NCI-H128 (cell line): ENCODE data around the gene CLIC5.

Source experiments
- DNase-seq: peaks from one replicate; lab custom pipeline; 2025; ENCODE audit not compliant: unreplicated experiment; lab: John Stamatoyannopoulos, UW

CLIC5 gene

DNA sequence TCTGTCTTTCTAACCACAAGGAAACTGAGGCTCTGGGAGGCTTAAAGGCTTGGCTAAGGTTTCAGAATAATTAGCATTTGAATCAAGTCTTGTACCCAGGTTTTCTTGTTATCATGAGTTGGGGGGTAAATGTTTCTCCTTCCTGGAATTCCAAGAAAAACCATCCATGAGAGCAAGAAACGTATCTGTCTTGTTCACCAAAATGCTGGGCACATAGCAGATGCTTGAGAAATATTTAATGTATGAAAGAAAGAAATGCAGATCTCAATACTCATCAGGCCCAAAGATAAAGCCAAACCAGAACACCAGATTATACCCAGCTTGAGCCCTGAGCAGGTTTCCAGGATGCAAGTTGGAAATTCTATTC, 164.6 kb downstream of the CLIC5 start:
- no peak for DNase-seq

DNA sequence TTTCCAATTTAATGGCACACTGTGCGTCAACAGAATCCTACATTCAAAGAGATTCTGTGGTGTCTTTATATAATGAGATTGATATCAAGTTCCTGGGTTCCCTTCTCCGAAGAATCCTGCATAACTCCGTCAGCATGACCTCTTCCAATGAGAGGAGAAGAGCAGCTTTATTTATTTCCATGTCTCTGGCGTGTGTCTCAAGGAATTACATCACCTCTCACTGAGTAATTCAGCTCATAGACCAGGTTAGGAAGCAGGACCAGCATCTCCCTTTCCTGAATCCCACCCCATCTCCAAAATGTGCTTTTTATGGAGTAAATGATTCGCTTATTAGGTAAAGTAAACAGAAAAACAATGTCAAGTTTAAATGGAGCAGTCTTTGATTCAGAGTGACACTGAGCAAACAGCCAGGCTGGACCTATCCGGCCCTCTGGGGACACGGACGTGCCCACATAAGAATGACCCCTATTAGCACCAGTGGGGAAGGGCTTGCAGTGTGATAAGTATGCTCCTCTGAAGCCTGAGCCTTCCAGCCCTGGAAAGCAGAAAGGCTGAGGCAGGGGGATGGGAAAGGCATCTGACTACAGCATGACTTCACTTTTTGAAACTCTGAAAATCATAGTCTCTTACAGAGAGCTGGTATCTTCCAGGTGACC, 165.2 kb downstream of the CLIC5 start:
- no peak for DNase-seq

DNA sequence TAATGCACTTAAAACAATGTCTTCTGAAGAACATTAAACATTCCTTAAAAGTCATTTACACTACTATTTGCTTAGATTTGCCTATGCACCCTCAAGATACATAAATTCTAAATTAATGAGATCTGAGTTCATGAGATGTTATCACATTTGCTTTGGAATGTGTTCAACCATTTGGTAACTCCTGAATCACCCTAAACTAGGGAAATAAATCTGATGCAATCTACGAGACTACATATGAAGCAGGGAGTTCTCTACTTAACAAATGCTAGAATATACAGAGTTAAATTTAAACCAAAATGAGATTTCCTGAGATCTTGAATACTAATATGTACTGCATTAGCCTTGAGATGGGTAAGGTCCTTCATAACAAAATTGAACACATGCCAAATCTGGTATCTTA, 170.1 kb downstream of the CLIC5 start:
- no peak for DNase-seq

DNA sequence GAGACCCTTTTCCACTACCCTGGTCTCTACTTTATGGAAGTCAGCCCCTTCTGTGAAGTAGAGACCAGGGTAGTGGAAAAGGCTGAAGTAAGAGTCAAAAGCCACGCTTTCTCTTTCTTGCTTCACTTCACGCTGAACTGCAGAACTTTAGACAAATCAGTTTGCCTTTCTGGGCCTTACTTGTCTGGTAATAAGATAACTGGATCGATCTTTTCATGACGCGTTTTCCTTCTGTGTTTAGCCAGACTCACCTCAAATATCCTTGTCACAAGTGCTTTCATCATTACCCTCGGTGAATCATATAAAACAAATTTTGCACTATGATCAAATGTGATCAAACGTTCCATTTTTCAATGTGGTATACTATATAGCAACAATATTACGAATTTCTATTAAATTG, 170.7 kb downstream of the CLIC5 start:
- no peak for DNase-seq

DNA sequence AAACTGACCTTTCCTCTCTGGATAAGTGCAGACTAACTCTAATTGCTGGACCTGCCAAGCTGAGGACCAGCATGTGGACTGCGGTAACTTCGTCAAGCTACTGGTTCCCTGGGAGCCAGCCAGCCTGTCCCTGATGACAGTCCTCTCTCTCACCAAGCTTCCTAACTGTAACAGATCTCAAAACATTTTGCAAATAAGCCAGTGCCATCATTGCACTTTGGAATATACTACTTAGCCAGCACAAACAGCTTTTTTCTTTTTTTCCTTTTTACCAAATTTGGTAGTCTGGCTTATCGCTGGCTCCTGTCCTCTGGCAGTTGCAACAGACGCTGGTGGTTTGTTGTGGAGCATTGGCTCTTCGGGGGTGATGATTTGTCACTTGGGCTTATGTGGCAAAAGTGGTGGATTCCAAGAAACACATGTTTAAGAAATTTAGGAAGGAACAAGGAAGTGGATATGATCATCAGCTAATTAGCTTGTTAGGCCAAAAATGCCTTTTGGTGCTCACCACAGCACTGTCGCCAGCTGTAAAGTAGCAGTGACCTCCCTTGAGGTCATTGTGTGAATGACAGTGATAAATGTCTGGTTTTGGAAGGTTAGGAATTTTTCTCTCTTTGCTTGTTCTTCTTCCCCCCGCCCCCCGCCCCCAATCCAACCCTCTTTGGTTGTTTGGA, 171.7 kb downstream of the CLIC5 start:
- no peak for DNase-seq

DNA sequence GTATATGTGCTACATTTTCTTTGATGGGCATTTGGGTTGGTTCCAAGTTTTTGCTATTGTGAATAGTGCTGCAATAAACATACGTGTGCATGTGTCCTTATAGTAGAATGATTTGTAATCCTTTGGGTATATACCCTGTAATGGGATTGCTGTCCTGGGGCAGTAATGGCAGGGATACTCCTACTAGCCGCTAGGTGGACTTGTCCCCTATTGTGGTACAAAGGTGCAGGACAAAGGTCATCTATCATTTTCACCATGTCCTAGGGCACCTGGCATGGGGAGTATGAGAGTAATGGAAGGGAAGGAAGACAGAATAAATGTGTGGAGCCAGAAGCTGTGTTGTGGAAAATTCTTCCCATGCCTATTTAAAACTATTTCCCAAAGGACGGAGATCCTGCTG, 174.6 kb downstream of the CLIC5 start:
- no peak for DNase-seq

DNA sequence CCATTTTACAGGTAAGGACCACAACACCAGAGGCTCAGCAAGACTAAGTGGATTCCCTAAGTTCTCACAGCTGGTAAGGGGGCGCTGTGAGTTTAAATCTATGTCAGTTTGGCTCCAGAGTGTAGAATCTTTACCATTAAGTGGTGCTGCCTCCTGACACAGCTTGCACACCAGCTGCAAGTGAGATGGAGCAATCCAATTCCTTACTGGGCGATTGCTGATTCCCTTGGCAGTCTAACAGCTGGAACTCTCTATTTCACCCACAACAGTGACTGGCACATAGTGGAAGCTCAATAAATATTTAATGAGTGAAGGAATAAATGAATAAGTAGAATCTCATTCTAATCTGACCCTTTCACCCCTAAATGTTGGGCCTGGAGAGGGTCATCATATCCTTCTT, 176.7 kb downstream of the CLIC5 start:
- DNase-seq, result no peak

DNA sequence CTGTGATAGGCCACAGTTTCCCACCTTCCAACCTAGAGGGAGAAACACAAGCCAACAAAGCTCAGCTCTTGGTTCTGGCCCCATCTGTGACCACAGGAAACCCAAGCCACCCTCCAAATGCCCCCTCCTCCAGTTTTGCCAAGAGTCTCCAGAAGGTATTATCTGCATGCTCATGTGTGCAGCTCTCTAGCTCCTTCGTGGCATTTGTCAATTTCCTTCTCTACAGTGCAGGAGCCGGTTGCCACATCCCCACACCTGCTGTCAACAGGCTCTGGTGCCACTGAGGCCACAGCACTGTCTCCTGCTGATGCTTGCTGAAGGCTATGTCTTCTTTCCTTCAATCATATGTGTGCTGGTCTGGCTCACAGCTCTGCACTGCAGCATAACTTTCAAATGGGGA, 177.2 kb downstream of the CLIC5 start:
- no peak for DNase-seq

DNA sequence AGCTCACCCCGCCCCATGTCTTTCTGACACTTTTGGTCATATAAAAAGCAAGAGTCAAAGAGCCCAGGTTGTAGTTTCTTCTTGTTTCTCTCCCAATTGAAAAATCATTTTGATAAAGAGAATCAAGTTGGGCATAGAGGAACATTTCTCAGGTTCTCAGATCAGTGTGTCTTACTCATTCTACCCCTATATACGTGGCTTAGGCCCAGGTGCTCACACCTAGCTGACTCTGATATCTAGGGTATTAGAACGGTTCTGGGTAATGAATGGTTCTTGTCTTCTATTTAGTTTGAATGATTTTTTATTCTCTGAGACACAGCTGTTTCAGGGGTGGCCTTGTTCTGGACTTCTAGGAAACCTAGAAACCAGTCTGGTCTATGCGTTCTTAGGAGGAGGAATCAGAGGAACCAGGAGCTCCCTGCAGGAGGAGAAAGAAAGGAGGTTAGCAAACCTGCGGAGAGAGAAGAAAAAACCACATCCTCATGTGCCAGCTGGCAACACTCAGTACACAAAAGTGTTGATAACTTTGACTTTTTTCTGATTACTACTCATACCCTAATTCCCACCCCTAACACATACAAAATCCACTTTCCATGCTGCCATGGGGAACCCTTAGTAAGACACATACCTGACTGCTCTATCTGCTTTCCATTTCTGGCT, 178.0 kb downstream of the CLIC5 start:
- DNase-seq, result no peak

DNA sequence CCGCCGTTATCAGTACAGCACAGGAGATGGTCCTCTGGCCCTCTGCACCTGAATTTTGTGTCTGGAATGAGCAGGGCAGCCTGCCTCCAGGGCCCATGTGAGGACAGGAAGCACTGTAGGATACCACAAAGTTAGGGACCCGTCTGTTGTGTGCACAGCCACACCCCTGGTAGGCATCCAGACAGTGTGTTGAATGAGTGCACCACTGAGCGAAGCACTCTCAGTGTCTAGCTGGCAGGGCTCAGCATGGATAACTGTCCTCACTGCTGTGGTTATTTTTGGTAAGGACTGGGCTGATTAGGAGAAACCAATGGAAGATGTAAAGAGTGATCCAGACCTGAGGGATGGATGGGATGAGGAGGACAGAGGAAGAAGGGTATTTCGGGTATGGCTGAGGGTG, 178.7 kb downstream of the CLIC5 start:
- DNase-seq, result no peak

DNA sequence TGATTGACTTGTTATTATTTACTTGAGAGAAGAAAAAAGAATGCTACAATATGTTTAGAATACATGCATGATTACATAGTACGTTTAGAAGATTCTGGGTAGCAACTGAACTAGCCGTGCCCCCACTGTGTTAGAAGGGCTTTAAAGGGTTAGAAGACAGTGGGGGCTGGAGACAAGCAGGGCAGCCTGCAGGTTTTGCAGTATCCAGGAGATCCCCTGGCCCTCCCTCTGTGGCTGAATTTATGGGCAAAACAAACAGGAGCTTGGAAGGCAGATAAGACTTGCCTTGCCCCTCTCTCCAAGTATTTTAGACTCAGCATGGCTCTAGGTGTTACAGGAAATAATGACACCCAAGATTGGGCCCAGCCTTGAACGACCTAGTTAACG, 179.2 kb downstream of the CLIC5 start:
- no peak for DNase-seq

DNA sequence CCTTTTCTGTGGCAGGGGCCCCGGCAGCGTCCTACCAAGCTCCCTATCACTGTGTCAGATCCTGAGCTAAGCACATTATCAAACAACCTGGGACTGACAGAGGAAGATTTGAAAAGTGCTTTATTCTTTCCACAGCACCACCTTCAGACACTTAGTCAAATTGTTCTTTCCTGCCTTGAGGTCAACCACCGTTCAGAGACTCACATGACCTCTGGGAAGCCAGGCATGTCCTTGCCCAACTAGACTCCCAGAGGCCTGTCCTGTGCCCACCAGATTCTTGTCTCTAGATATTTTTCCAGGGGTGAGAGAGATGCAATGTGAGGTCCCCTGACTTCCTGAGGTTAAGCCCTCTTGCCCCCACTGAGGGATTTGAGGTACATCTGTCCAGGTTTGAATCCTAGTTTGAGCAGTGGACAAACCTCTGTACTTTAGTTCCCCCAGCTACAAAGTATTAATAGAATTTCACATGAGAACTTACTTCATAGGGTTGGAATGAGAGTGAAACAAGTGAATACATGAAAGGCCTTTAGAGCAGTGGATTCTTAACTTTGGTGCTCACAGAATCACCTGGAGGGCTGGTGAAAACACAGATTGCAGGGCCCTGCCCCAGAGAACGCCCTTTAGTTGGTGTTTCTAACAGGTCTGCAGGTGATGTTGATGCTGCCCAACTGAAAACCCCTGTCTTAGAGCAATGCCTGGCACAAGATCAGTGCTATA, 179.8 kb downstream of the CLIC5 start:
- no peak for DNase-seq

DNA sequence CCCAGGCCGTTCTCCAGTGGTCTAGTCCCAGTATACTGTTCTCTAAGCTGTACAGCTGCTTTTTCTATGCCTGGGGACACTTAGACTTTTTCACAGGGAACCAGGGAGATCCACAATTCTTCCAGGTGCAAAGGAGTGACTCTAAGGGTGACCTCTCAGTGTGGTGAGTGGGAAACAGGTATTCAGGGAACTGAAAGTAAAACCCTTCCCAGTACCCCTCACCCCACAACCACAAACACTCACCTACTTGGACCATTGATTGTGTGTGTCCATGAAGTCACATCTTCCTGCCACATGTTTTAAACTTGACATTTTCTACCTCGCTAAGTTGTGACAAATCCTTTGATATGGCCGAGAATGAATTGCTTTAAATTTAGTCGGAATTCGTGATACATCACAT, 183.6 kb downstream of the CLIC5 start:
- no peak for DNase-seq
